Fibroblast of the aortic adventitia (primary cell): ENCODE data around the gene SCN2A. TPM values are rescaled to one million over a fixed set of nuclear protein-coding genes. Genes with fewer than 3 reads are reported as not detected.

Source experiments
- DNase-seq: peaks from one replicate; pipeline ENCODE4 v3.0.0-alpha.2; 2010; ENCODE audit warnings: low read depth
- H3K4me3 ChIP-seq: 2 replicates; pipeline ENCODE4 v1.5.1; 2011; ENCODE audit warnings: low read depth, mild to moderate bottlenecking, control low read depth, low read length, moderate library complexity
- CTCF ChIP-seq: IDR thresholded peaks from 2 replicates; pipeline ENCODE4 v1.5.1; 2011; ENCODE audit warnings: mild to moderate bottlenecking, low read length, control low read depth, inconsistent platforms; ENCODE audit not compliant: insufficient read depth
- total RNA-seq: library from RNA; depleted of rRNA; stranded (reverse); fragments of >200 nt; gene quantifications from 2 replicates; pipeline ENCODE4 v1.2.3, GENCODE V29; 2012; ENCODE audit warnings: low replicate concordance

The SCN2A gene
- total RNA-seq, 1 donor = 16.7 TPM

GRCh38 chr2:165434865-165435496 is 195.8 kb downstream of the SCN2A start:
- no peak for DNase-seq
- TF ChIP-seq CTCF = no peak
- no peak overlapping the region for H3K4me3 ChIP-seq

GRCh38 chr2:165435611-165436010 is 196.4 kb downstream of the SCN2A start:
- DNase-seq = no peak
- TF ChIP-seq CTCF = no peak
- H3K4me3 ChIP-seq = no peak overlapping the region

- DNase-seq = no peak
- H3K4me3 ChIP-seq = no peak overlapping the region
- no peak for TF ChIP-seq CTCF
Measured at GRCh38 chr2:165436559-165436958, 197.3 kb downstream of the SCN2A start.

GRCh38 chr2:165440367-165440766 is 201.2 kb downstream of the SCN2A start:
- TF ChIP-seq CTCF = no peak
- H3K4me3 ChIP-seq = no peak overlapping the region
- DNase-seq = peak; percentile 85

Other genes with a start within 250 kb of the SCN2A start
- 3.1 and 102 TPM in 2 replicates for gene SCN3A, start 35.4 kb upstream of the SCN2A start, total RNA-seq
- 2.3 and 3.4 TPM in 2 replicates for gene CSRNP3, start 230.3 kb downstream of the SCN2A start, total RNA-seq